HG02571 (cell line): ENCODE results near the gene SLC25A43.
"Not testable (repeated sequence)": the region's sequence is repeated elsewhere in the genome, so short reads cannot be mapped to it uniquely, and the experiment has no call there.

Source experiments
- ATAC-seq: cut with Tn5 transposase; IDR thresholded peaks from one replicate; pipeline ENCODE4 v1.9.1; 2021; ENCODE audit warnings: mild to moderate bottlenecking, moderate library complexity; ENCODE audit not compliant: unreplicated experiment

The SLC25A43 gene

GRCh38 chrX:119398974-119399771 is at the start of gene SLC25A43:
Gene SLC25A43, plus strand, starts transcription at chrX:119399336. Its CDS starts 68 bp downstream, at chrX:119399404.
- peak; percentile 89 for ATAC-seq

- no peak for ATAC-seq
Observed at GRCh38 chrX:119359618-119360382, 39.3 kb upstream of the SLC25A43 start.

GRCh38 chrX:119361451-119361850 is 37.7 kb upstream of the SLC25A43 start:
- ATAC-seq: not testable (repeated sequence)

GRCh38 chrX:119362074-119362473 is 37.1 kb upstream of the SLC25A43 start:
- not testable (repeated sequence) for ATAC-seq

GRCh38 chrX:119363391-119363790 is 35.7 kb upstream of the SLC25A43 start:
- ATAC-seq: no peak

GRCh38 chrX:119371861-119372260 is 27.3 kb upstream of the SLC25A43 start:
- not testable (repeated sequence) for ATAC-seq

- no peak for ATAC-seq
Observed at GRCh38 chrX:119374736-119375135, 24.4 kb upstream of the SLC25A43 start.

- ATAC-seq: no peak
Observed at GRCh38 chrX:119375561-119375960, 23.6 kb upstream of the SLC25A43 start.

- no peak for ATAC-seq
Observed at GRCh38 chrX:119376312-119376711, 22.8 kb upstream of the SLC25A43 start.

- ATAC-seq: no peak
Observed at GRCh38 chrX:119381349-119381944, 17.7 kb upstream of the SLC25A43 start.

GRCh38 chrX:119382606-119383005 is 16.5 kb upstream of the SLC25A43 start:
- ATAC-seq: no peak

- not testable (repeated sequence) for ATAC-seq
Observed at GRCh38 chrX:119386685-119387084, 12.5 kb upstream of the SLC25A43 start.

GRCh38 chrX:119387426-119387825 is 11.7 kb upstream of the SLC25A43 start:
- ATAC-seq: not testable (repeated sequence)

- no peak for ATAC-seq
Observed at GRCh38 chrX:119389214-119389613, 9.9 kb upstream of the SLC25A43 start.

GRCh38 chrX:119389871-119390501 is 9.2 kb upstream of the SLC25A43 start:
- no peak for ATAC-seq

GRCh38 chrX:119391279-119391678 is 7.9 kb upstream of the SLC25A43 start:
- no peak for ATAC-seq

- no peak for ATAC-seq
Observed at GRCh38 chrX:119393144-119393543, 6.0 kb upstream of the SLC25A43 start.

- peak; percentile 5 for ATAC-seq
Observed at GRCh38 chrX:119398587-119398973, 556 bp upstream of the SLC25A43 start.

- ATAC-seq: peak; percentile 14
Observed at GRCh38 chrX:119399772-119400101, 601 bp downstream of the SLC25A43 start.

GRCh38 chrX:119401569-119401968 is 2.4 kb downstream of the SLC25A43 start:
- no peak for ATAC-seq

GRCh38 chrX:119402588-119402987 is 3.5 kb downstream of the SLC25A43 start:
- ATAC-seq: no peak
